ENCODE results near the gene FSCN2.

The FSCN2 gene

GRCh38 chr17:81492202-81492601 is 36.0 kb upstream of the FSCN2 start:
- TF ChIP-seq, protein P1, sequence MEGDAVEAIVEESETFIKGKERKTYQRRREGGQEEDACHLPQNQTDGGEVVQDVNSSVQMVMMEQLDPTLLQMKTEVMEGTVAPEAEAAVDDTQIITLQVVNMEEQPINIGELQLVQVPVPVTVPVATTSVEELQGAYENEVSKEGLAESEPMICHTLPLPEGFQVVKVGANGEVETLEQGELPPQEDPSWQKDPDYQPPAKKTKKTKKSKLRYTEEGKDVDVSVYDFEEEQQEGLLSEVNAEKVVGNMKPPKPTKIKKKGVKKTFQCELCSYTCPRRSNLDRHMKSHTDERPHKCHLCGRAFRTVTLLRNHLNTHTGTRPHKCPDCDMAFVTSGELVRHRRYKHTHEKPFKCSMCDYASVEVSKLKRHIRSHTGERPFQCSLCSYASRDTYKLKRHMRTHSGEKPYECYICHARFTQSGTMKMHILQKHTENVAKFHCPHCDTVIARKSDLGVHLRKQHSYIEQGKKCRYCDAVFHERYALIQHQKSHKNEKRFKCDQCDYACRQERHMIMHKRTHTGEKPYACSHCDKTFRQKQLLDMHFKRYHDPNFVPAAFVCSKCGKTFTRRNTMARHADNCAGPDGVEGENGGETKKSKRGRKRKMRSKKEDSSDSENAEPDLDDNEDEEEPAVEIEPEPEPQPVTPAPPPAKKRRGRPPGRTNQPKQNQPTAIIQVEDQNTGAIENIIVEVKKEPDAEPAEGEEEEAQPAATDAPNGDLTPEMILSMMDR (IDR thresholded peaks at IDR 0.05; ENCODE audit: insufficient read depth, low read depth, low read length, missing control alignments), result no peak
- DNase-seq (ENCODE audit: low read depth), result no peak
- H3K4me3 ChIP-seq (ENCODE audit: low read depth, low read length), result no peak overlapping the region

- TF ChIP-seq, protein P1 (IDR thresholded peaks at IDR 0.05; ENCODE audit: insufficient read depth, low read depth, low read length, missing control alignments), result no peak
- DNase-seq (ENCODE audit: low read depth), result no peak
- H3K4me3 ChIP-seq (ENCODE audit: low read depth, low read length), result no peak overlapping the region
Observed at GRCh38 chr17:81492706-81493105, 35.5 kb upstream of the FSCN2 start.

GRCh38 chr17:81493198-81494038 is 34.8 kb upstream of the FSCN2 start:
- DNase-seq (ENCODE audit: low read depth), result no peak
- TF ChIP-seq, protein P1 (IDR thresholded peaks at IDR 0.05; ENCODE audit: insufficient read depth, low read depth, low read length, missing control alignments), result no peak

DNA sequence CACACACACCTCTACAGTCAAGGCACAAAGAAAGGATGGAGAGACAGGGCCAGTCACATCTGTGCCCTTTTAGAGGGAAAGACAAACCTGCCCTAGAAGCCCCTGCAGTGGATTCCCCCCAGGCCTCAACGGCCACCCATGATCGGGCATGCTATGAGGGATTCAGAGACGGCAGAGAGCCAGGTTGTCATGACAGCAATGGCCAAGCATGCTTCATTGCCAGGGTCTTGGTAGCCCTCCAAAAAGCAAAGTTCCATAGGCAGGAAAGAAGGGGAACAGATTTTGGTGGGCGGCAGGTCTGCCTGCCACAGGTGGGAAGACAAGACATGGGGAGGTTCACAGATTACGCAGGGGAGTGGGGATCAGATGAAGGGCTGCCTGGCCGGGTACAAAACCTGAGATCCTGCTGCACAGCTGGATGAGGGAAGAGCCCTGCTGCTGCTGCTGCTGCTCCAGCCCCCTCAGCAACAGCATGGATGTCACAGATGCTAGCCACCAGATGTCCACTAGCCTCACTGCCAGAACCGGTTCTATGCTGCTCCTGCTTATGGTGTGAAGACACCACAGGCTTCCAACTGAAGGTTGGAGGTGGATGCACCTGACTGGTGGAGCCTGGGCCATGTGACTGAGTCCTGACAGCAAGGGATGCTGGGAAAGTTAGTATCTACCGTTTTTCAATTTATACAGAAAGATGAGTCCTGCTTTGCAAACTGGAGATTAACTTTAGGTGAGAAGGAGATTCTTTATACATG is 33.4 kb upstream of the FSCN2 start:
- DNase-seq (ENCODE audit: low read depth), result peak; percentile 39
- H3K4me3 ChIP-seq (ENCODE audit: low read depth, low read length), result no peak overlapping the region
- TF ChIP-seq, protein P1 (IDR thresholded peaks at IDR 0.05; ENCODE audit: insufficient read depth, low read depth, low read length, missing control alignments), result no peak

More at GRCh38 chr17:81493198-81494038, 34.8 kb upstream of the FSCN2 start:
- H3K4me3 ChIP-seq (ENCODE audit: low read depth, low read length), result no peak overlapping the region

- no peak overlapping the region for H3K4me3 ChIP-seq (ENCODE audit: low read depth, low read length)
- TF ChIP-seq, protein P1 (IDR thresholded peaks at IDR 0.05; ENCODE audit: insufficient read depth, low read depth, low read length, missing control alignments), result no peak
- DNase-seq (ENCODE audit: low read depth), result no peak
Observed at GRCh38 chr17:81498953-81499600, 29.1 kb upstream of the FSCN2 start.

- no peak overlapping the region for H3K4me3 ChIP-seq (ENCODE audit: low read depth, low read length)
- TF ChIP-seq, protein P1 (IDR thresholded peaks at IDR 0.05; ENCODE audit: insufficient read depth, low read depth, low read length, missing control alignments), result no peak
- no peak for DNase-seq (ENCODE audit: low read depth)
Observed at GRCh38 chr17:81499601-81499970, 28.6 kb upstream of the FSCN2 start.

Data from GM12865 (cell line).